ENCODE data around the gene EXOC6B. TPM values are rescaled to one million over a fixed set of nuclear protein-coding genes. Genes with fewer than 3 reads are reported as not detected.

EXOC6B gene
- total and polyA plus RNA-seq, 8 donors: 22.1 to 30.8 (median 25.9) TPM

DNA sequence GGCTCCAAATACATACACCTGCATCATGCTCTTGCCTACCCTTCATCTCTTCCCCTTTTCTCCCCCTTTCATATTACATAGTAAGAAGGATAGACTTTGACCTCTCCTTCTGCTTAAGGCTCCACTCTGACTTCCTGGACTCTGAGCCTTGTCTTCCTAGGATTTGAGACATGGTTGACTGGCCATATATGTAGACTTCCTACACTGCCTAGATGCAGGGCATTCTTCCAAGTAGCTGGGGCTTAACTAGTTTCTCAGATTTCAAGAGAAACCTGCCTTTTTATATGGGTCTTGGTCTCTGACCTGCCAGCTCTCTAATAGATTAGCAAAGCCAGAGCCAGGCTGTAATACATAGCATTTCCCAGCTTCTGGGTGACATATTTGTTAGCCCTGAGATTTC is 642.8 kb downstream of the EXOC6B start:
- ATAC-seq (no peak), DNase-seq (no peak)

DNA sequence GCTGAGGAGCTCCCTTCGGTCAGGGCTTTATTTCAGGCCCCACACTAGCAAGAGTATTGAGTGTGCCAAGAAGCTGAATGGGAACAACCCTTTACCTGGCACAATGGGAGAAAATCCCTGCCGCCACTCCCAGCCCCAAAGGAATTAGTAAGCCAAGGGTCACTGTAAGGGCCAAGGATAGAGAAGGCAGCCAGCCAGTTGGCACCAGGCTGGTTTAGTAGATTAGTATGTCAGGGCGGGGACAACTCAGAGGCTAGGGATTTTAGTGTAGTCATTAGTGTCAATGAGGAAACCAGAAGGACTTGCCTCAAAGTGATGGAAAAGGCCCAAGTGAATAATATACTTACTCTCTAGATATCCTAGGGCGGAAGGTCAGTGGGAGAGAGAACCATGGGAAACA is 643.3 kb downstream of the EXOC6B start:
- peaks cover 0 to 19% of the 10 kb centered on the region in 2 donors for H3K36me3 ChIP-seq
- H3K4me1 ChIP-seq: no peaks in the 10 kb centered on the region
- no peak overlapping the region for H3K4me3 ChIP-seq
- H3K27me3 ChIP-seq: no peaks in the 10 kb centered on the region
- no peaks in the 10 kb centered on the region for H3K9me3 ChIP-seq
- ATAC-seq (no peak), DNase-seq (no peak)
- H3K27ac ChIP-seq: no peak overlapping the region
- intact Hi-C loops (cut with DNase I): no loop called here
- TF ChIP-seq, protein P1, sequence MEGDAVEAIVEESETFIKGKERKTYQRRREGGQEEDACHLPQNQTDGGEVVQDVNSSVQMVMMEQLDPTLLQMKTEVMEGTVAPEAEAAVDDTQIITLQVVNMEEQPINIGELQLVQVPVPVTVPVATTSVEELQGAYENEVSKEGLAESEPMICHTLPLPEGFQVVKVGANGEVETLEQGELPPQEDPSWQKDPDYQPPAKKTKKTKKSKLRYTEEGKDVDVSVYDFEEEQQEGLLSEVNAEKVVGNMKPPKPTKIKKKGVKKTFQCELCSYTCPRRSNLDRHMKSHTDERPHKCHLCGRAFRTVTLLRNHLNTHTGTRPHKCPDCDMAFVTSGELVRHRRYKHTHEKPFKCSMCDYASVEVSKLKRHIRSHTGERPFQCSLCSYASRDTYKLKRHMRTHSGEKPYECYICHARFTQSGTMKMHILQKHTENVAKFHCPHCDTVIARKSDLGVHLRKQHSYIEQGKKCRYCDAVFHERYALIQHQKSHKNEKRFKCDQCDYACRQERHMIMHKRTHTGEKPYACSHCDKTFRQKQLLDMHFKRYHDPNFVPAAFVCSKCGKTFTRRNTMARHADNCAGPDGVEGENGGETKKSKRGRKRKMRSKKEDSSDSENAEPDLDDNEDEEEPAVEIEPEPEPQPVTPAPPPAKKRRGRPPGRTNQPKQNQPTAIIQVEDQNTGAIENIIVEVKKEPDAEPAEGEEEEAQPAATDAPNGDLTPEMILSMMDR (IDR thresholded peaks at IDR 0.05): no peak

More for the DNA sequence above, 642.8 kb downstream of the EXOC6B start:
- H3K4me1 ChIP-seq: no peaks in the 10 kb centered on the region
- TF ChIP-seq, protein P1 (IDR thresholded peaks at IDR 0.05): no peak
- no peaks in the 10 kb centered on the region for H3K27me3 ChIP-seq
- H3K9me3 ChIP-seq: peaks cover 0 to 3% of the 10 kb centered on the region in 2 donors
- H3K4me3 ChIP-seq: no peak overlapping the region
- intact Hi-C loops (cut with DNase I): no loop called here
- no peak overlapping the region for H3K27ac ChIP-seq
- peaks cover 0 to 14% of the 10 kb centered on the region in 2 donors for H3K36me3 ChIP-seq

DNA sequence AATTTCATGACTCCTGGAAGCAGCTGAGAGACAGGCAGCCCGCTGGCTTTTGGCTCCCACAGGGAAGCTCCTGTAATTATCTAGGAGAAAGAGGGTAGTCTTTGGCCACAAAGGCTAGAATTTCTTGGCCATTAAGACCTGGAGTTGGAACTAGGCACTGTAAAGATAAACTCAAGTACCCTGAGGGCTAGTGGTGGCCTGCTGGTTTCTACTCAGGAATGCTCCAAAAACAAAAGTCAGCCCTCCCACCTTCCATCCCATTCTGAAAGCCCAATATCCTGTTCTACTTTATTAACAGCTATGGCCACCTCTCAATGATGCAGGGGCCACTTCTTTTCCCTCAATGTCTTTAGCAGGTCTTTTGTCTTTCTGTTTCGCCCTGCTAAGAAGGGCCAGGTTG is 644.2 kb downstream of the EXOC6B start:
- intact Hi-C loops (cut with DNase I): no loop called here
- TF ChIP-seq, protein P1 (IDR thresholded peaks at IDR 0.05): no peak
- no peaks in the 10 kb centered on the region for H3K9me3 ChIP-seq
- no peaks in the 10 kb centered on the region for H3K27me3 ChIP-seq
- ATAC-seq (no peak), DNase-seq (no peak)
- H3K36me3 ChIP-seq: peaks cover 0 to 22% of the 10 kb centered on the region in 2 donors
- H3K4me3 ChIP-seq: no peak overlapping the region
- no peak overlapping the region for H3K27ac ChIP-seq
- H3K4me1 ChIP-seq: no peaks in the 10 kb centered on the region

DNA sequence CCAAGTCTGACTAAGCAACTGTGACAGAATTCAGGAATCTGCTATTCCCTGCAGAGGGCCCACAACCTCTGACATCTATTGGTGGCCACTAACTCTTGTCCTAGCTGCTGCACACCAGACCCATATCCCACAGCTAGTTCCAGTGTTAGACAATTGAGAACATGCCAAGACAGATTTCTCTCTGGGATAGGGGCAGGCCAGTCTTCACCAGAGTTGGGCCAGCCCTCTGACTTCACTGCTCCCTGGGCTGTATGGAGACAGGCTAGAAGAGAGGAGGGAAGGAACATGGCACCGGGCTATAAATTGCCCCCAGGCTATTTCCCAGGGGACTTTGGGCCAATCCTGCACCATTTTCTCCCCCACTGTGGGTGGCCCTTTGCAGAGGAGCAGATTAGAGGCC is 645.5 kb downstream of the EXOC6B start:
- Histone ChIP-seq H3K27ac (no peak overlapping the region), H3K4me1 (no peaks in the 10 kb centered on the region), H3K9me3 (no peaks in the 10 kb centered on the region), H3K4me3 (no peak overlapping the region), H3K36me3 (peaks cover 0 to 22% of the 10 kb centered on the region in 2 donors), H3K27me3 (no peaks in the 10 kb centered on the region)
- intact Hi-C loops (cut with DNase I): no loop called here
- no peak for DNase-seq
- TF ChIP-seq, protein P1 (IDR thresholded peaks at IDR 0.05): no peak
- ATAC-seq: no peak

DNA sequence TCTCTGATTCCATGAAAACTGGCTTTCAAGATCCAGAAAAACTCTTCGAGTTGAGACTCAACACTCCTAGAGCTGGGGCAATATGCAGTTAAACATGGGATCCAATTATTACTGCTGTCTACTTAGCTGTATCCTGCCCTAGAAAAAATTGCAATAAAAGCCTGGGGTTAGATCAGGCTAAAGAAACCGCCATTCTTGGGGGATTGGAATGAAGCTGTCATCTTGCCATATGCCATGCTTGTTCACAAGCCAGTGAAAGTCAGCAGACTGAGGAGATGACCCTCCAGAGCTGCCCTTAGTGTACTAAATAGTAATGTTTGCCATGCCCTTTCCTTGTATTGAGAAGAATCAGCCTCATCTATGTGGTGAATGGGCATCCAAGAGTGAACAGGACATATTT is 647.3 kb downstream of the EXOC6B start:
- H3K9me3 ChIP-seq: no peaks in the 10 kb centered on the region
- TF ChIP-seq, protein P1 (IDR thresholded peaks at IDR 0.05): no peak
- H3K4me1 ChIP-seq: no peaks in the 10 kb centered on the region
- no peaks in the 10 kb centered on the region for H3K27me3 ChIP-seq
- no peak for ATAC-seq
- intact Hi-C loops (cut with DNase I): no loop called here
- peaks cover 0 to 29% of the 10 kb centered on the region in 2 donors for H3K36me3 ChIP-seq
- no peak overlapping the region for H3K27ac ChIP-seq
- H3K4me3 ChIP-seq: no peak overlapping the region
- no peak for DNase-seq
